Astrocyte (in vitro differentiated cells and primary cell): ENCODE results near the gene GET3. TPM values are rescaled to one million over a fixed set of nuclear protein-coding genes. Genes with fewer than 3 reads are reported as not detected.
A peak's percentile ranks its signal among the peaks of the same experiment; 100 is the strongest.

Source experiments
- DNase-seq: peaks from one replicate; pipeline ENCODE4 v3.0.0-alpha.2; 2010; ENCODE audit warnings: low read depth
- FAIRE-seq: peaks from 2 replicates; lab custom pipeline; 2011; peaks lifted over from hg19 to GRCh38; lab: Jason Lieb, UNC
- H2AFZ ChIP-seq: 2 replicates; pipeline ENCODE4 v1.6.0; 2012; ENCODE audit warnings: low read depth, low read length, inconsistent platforms
- H3K27ac ChIP-seq: 2 replicates; pipeline ENCODE4 v1.5.1; 2011; ENCODE audit warnings: low read depth, low read length, inconsistent platforms
- H3K27me3 ChIP-seq: 2 replicates; pipeline ENCODE4 v1.6.0; 2011; ENCODE audit warnings: low read length, inconsistent platforms; ENCODE audit not compliant: insufficient read depth
- H3K36me3 ChIP-seq: 2 replicates; pipeline ENCODE4 v1.5.1; 2011; ENCODE audit warnings: low read length, inconsistent platforms; ENCODE audit not compliant: insufficient read depth
- H3K4me1 ChIP-seq: 2 replicates; pipeline ENCODE4 v1.5.1; 2011; ENCODE audit warnings: low read length, inconsistent platforms; ENCODE audit not compliant: insufficient read depth
- H3K4me2 ChIP-seq: 2 replicates; pipeline ENCODE4 v1.6.0; 2012; ENCODE audit warnings: low read length, inconsistent platforms
- H3K4me3 ChIP-seq: 2 replicates; pipeline ENCODE4 v1.5.1; 2011; ENCODE audit warnings: low read depth, mild to moderate bottlenecking, low read length, inconsistent platforms; ENCODE audit not compliant: insufficient read depth
- H3K79me2 ChIP-seq: 2 replicates; pipeline ENCODE4 v1.6.0; 2012; ENCODE audit warnings: mild to moderate bottlenecking, low read length, inconsistent platforms; ENCODE audit not compliant: insufficient read depth
- H3K9ac ChIP-seq: 2 replicates; pipeline ENCODE4 v1.6.0; 2012; ENCODE audit warnings: mild to moderate bottlenecking, low read length, inconsistent platforms
- H3K9me3 ChIP-seq: 2 replicates; pipeline ENCODE4 v1.5.1; 2012; ENCODE audit warnings: low read depth, mild to moderate bottlenecking, low read length, inconsistent platforms; ENCODE audit not compliant: insufficient read depth
- H4K20me1 ChIP-seq: 2 replicates; pipeline ENCODE4 v1.6.0; 2012; ENCODE audit warnings: low read length, inconsistent platforms; ENCODE audit not compliant: insufficient read depth
- H3K27ac Mint-ChIP-seq: one replicate; pipeline ENCODE4 v1.8.0; 2021; ENCODE audit warnings: mild to moderate bottlenecking, mixed read lengths; ENCODE audit not compliant: unreplicated experiment
- H3K27me3 Mint-ChIP-seq: one replicate; pipeline ENCODE4 v1.8.0; 2021; ENCODE audit warnings: low read depth, mixed read lengths; ENCODE audit not compliant: unreplicated experiment
- H3K36me3 Mint-ChIP-seq: one replicate; pipeline ENCODE4 v1.8.0; 2021; ENCODE audit warnings: low read depth, mixed read lengths; ENCODE audit not compliant: unreplicated experiment
- H3K4me1 Mint-ChIP-seq: one replicate; pipeline ENCODE4 v1.8.0; 2021; ENCODE audit warnings: low read depth, mixed read lengths; ENCODE audit not compliant: unreplicated experiment
- H3K4me3 Mint-ChIP-seq: one replicate; pipeline ENCODE4 v1.8.0; 2021; ENCODE audit warnings: mild to moderate bottlenecking, moderate library complexity, mixed read lengths; ENCODE audit not compliant: unreplicated experiment
- H3K9me3 Mint-ChIP-seq: one replicate; pipeline ENCODE4 v1.8.0; 2021; ENCODE audit warnings: mild to moderate bottlenecking, mixed read lengths; ENCODE audit not compliant: unreplicated experiment
- CTCF ChIP-seq: IDR thresholded peaks from 2 replicates; pipeline ENCODE4 v1.5.1; 2011; ENCODE audit warnings: low read depth, mild to moderate bottlenecking, inconsistent platforms, low read length, moderate library complexity; ENCODE audit not compliant: insufficient read depth
- EZH2 ChIP-seq: IDR thresholded peaks from 2 replicates; pipeline ENCODE4 v1.6.1; 2012; ENCODE audit warnings: mild to moderate bottlenecking, low read length, inconsistent platforms; ENCODE audit not compliant: insufficient read depth
- total RNA-seq: library from RNA; stranded (reverse); gene quantifications from 2 replicates; pipeline ENCODE4 v1.2.1, GENCODE V29; 2021

GET3 gene
- total RNA-seq, 1 donor from 2014 or later: 66.8 TPM

- no peaks in the 10 kb centered on the region for H3K4me1 ChIP-seq
- H2AFZ ChIP-seq: no peak overlapping the region
- no peaks in the 10 kb centered on the region for H3K9me3 ChIP-seq
- FAIRE-seq: no peak
- DNase-seq: no peak
- no peak overlapping the region for H3K4me3 ChIP-seq
- H3K4me1 Mint-ChIP-seq: no peaks in the 10 kb centered on the region
- no peaks in the 10 kb centered on the region for H3K9me3 Mint-ChIP-seq
- TF ChIP-seq EZH2 (no peak), CTCF (no peak)
- H3K27ac ChIP-seq: no peak overlapping the region
- no peaks in the 10 kb centered on the region for H4K20me1 ChIP-seq
- peaks cover 2% of the 10 kb centered on the region for H3K36me3 ChIP-seq
- no peaks in the 10 kb centered on the region for H3K79me2 ChIP-seq
- no peak overlapping the region for H3K27ac Mint-ChIP-seq
- no peaks in the 10 kb centered on the region for H3K27me3 ChIP-seq
- no peak overlapping the region for H3K9ac ChIP-seq
- H3K27me3 Mint-ChIP-seq: no peaks in the 10 kb centered on the region
- H3K4me2 ChIP-seq: no peak overlapping the region
- H3K4me3 Mint-ChIP-seq: no peak overlapping the region
- peaks cover 6% of the 10 kb centered on the region for H3K36me3 Mint-ChIP-seq
These were observed 47.6 kb upstream of the GET3 start for GRCh38 chr19:12689581-12690216.

- H3K4me3 Mint-ChIP-seq: no peak overlapping the region
- H3K4me1 Mint-ChIP-seq: peaks cover 5% of the 10 kb centered on the region
- Histone ChIP-seq H3K27ac (no peak overlapping the region), H3K9ac (no peak overlapping the region), H3K4me2 (no peak overlapping the region), H3K9me3 (no peaks in the 10 kb centered on the region), H2AFZ (no peak overlapping the region), H3K79me2 (no peaks in the 10 kb centered on the region), H3K4me1 (peaks cover 15% of the 10 kb centered on the region), H3K36me3 (peaks cover 2% of the 10 kb centered on the region), H3K27me3 (no peaks in the 10 kb centered on the region), H4K20me1 (no peaks in the 10 kb centered on the region), H3K4me3 (no peak overlapping the region)
- H3K27ac Mint-ChIP-seq: no peak overlapping the region
- H3K36me3 Mint-ChIP-seq: peaks cover 6% of the 10 kb centered on the region
- H3K27me3 Mint-ChIP-seq: no peaks in the 10 kb centered on the region
- no peak for FAIRE-seq
- DNase-seq: no peak
- TF ChIP-seq EZH2: no peak
- TF ChIP-seq CTCF: no peak
- H3K9me3 Mint-ChIP-seq: no peaks in the 10 kb centered on the region
These were observed 44.3 kb upstream of the GET3 start for GRCh38 chr19:12692960-12693359.

GRCh38 chr19:12694641-12695040 lies 42.7 kb upstream of the GET3 start:
- FAIRE-seq: no peak
- Histone ChIP-seq H3K4me1 (peaks cover 15% of the 10 kb centered on the region), H3K9me3 (no peaks in the 10 kb centered on the region), H3K27ac (no peak overlapping the region), H4K20me1 (no peaks in the 10 kb centered on the region), H3K9ac (no peak overlapping the region), H3K4me2 (peak overlapping the region; percentile 88), H3K4me3 (no peak overlapping the region), H3K27me3 (no peaks in the 10 kb centered on the region), H3K79me2 (no peaks in the 10 kb centered on the region), H3K36me3 (peaks cover 9% of the 10 kb centered on the region), H2AFZ (no peak overlapping the region)
- no peak for DNase-seq
- no peaks in the 10 kb centered on the region for H3K9me3 Mint-ChIP-seq
- peak overlapping the region; percentile 34 for H3K4me3 Mint-ChIP-seq
- peaks cover 5% of the 10 kb centered on the region for H3K4me1 Mint-ChIP-seq
- H3K27me3 Mint-ChIP-seq: no peaks in the 10 kb centered on the region
- TF ChIP-seq CTCF: no peak
- TF ChIP-seq EZH2: no peak
- peaks cover 6% of the 10 kb centered on the region for H3K36me3 Mint-ChIP-seq
- H3K27ac Mint-ChIP-seq: no peak overlapping the region
